ENCODE data around the gene TRIM16.
"Not testable (repeated sequence)": the region's sequence is repeated elsewhere in the genome, so short reads cannot be mapped to it uniquely, and the experiment has no call there.

GRCh38 chr17:15583313-15583712 is 100.8 kb downstream of the TRIM16 start:
- TF ChIP-seq POLR2AphosphoS5 (IDR thresholded peaks at IDR 0.05; ENCODE audit: borderline replicate concordance, low read depth, low read length); EZH2 (IDR thresholded peaks at IDR 0.05): not testable (repeated sequence)

Data from SK-N-MC (cell line).